HG03378 (cell line): Measurements from ENCODE around the gene DOC2B.
"Not testable (repeated sequence)": the region's sequence is repeated elsewhere in the genome, so short reads cannot be mapped to it uniquely, and the experiment has no call there.

Experiments used
- ATAC-seq: cut with Tn5 transposase; IDR thresholded peaks from one replicate; pipeline ENCODE4 v1.9.1; 2021; ENCODE audit warnings: mild to moderate bottlenecking, moderate library complexity; ENCODE audit not compliant: unreplicated experiment

Gene DOC2B

GRCh38 chr17:181245-182049, at the start of gene DOC2B:
DOC2B (minus strand) TSS chr17:181650; CDS start chr17:181479, 171 bp downstream.
- no peak for ATAC-seq

DNA sequence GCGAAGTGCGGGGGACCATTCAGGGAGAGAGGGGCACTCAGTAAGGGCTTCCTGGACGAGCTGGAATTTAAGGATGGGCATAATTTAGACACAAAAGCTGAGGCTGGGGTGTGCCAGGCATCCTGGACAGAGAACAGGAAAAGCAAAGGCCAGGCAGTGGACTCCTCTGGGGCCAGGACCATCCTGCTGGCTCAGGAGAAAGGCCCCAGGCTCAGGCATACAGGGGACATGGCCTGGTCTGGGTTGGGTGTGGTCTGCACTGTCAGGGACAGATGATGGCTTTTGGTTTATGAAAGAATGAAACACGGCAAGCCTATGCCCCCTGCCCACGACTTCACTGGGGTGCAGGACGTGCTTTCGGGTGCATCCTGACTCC, 48.9 kb upstream of the DOC2B start:
- no peak for ATAC-seq

DNA sequence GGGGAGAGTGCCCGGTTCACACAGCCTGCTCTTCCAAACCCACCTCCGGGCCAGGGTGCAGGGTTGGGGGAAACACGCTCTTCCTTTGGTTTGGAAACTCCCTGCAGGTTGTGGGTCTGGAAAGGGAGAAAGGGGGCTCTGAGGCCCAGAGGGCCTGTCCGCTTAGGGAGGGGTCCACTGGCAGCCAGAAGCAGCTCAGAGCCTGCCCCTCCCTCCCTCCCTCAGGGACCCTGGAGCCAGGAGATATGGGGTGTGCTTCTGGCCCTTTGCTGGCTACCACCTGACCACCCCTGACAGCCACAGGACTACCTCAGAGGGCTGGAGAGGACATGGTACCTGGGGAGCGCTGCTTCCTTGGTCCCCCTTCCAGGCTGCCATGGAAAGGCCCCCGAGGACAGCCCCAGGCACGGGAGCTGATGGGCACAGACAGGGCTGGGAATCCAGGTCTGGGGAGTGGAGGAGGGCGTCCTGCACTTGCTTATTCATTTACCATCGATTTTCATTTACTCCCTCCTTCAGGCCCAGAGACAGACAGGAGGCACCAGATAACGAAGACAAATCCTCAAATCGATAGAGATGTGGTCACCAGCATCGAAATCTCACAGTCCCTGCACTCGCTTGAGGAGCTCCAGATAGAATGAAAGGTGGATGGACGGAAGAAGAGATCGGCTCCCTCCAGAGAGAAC, 48.4 kb upstream of the DOC2B start:
- no peak for ATAC-seq

- no peak for ATAC-seq
Observed at GRCh38 chr17:228951-229708, 47.7 kb upstream of the DOC2B start.

- no peak for ATAC-seq
Observed at GRCh38 chr17:227946-228615, 46.6 kb upstream of the DOC2B start.

GRCh38 chr17:227078-227945, 45.9 kb upstream of the DOC2B start:
- no peak for ATAC-seq

- ATAC-seq, result no peak
Observed at GRCh38 chr17:226108-227077, 44.9 kb upstream of the DOC2B start.

GRCh38 chr17:225551-225950, 44.1 kb upstream of the DOC2B start:
- no peak for ATAC-seq

DNA sequence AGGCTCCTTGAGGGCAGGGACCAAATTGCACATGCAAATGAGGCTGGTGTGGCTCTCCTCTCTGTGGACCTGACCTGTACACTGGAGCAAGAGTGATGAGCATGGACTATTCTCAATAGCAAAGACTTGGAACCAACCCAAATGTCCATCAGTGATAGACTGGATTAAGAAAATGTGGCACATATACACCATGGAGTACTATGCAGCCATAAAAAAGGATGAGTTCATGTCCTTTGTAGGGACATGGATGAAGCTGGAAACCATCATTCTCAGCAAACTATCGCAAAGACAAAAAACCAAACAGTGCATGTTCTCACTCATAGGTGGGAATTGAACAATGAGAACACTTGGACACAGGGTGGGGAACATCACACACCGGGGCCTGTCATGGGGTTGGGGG, 43.1 kb upstream of the DOC2B start:
- ATAC-seq, result not testable (repeated sequence)

DNA sequence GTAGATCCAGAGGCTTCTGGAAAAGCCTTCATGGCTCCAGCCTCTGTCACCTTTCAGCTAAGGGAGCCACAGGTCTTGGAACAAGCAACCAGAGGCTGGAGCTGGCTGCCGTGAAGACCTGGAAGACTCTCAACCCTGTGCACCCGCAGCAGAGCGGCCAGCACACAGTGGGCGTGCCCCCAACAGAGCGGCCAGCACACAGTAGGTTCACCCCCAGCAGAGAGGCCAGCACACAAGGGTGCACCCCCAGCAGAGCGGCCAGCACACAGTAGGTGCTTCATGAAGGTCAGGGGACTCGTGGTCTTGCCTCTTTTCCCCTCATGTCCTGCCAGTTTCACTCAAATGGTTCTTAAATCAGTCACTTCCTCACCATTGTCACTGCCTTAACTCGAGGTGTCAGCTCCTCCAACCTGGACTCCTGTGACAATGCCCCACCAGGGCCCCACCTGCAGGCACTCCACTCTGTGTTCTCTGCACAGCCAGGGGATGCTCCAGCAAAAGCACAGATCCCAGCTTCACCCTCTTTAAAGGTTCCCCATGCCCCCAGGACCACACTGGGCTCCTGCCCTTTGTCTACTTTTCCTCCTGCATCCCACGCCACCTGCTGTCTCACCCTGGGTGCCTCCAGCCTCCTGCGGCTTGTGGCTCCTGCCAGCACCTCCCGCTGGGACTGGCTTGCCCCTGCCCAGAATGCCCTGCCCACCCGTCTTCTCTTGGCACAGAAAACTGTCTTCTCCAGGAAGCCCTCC, 42.4 kb upstream of the DOC2B start:
- no peak for ATAC-seq

GRCh38 chr17:222172-222571, 40.7 kb upstream of the DOC2B start:
- no peak for ATAC-seq

GRCh38 chr17:219696-220095, 38.2 kb upstream of the DOC2B start:
- no peak for ATAC-seq

DNA sequence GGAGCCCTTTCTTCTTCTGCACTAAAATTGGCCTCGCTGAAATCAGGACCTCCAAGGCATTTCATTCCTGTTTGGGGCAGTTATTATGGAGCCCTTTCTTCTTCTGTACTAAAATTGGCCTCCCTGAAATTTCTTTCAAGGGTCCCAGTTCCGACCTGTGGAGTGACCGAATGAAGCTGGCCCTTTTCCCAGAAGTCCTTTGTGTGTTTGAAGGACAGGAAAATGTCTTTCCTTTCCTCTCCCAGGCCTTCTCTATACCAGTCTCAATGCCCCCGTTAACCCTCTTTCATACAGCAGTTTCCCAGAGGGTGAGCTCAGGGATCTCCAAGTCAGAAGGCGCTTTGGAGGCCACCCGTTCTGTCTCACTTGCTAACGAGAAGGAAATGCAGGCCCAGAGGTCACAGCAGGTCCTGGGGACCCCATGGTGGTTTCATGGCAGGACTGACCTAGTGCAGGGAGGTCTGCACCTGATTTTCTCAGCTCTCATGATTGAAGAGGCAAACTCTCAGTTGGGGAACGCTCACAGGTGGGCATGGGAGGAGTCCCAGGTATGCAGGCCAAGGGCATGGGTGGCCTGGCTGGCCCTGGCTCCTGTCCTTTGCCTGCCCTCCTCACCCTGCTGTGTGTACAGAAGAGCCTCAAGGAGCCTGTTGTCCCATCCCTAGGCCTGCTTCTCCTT, 37.1 kb upstream of the DOC2B start:
- no peak for ATAC-seq

GRCh38 chr17:216625-217024, 35.2 kb upstream of the DOC2B start:
- ATAC-seq, result no peak

DNA sequence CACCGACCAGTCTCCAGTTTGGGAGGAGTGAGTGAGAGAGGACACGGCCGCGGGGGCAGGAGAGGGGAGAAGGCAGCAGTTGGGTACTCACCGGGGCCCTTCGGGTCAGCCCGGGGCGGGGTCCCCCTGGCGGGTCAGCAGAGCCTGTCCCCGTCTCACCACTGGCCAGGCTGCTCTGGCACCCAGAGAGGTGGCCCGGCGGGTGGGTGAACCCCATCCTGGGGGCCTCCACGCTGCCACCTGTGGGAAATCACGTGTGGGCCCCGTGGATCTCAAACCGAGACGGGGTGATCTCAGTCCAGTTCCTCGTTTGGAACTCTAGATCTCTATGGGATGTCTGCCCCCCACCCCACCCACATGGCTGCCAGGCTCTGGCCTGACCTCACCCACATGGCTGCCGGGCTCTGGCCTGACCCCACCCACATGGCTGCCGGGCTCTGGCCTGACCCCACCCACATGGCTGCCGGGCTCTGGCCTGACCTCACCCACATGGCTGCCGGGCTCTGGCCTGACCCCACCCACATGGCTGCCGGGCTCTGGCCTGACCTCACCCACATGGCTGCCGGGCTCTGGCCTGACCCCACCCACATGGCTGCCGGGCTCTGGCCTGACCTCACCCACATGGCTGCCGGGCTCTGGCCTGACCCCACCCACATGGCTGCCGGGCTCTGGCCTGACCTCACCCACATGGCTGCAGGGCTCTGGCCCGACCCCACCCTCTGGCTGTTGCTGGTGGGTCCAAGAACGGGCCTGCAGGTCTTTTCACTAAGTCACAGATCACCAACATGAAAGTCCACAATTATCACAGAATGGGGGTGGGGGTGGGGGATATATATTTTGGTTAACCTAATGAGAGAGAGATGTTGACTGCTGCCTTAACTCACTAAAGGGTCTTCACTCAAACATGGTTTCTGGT, 34.4 kb upstream of the DOC2B start:
- ATAC-seq, result not testable (repeated sequence)

DNA sequence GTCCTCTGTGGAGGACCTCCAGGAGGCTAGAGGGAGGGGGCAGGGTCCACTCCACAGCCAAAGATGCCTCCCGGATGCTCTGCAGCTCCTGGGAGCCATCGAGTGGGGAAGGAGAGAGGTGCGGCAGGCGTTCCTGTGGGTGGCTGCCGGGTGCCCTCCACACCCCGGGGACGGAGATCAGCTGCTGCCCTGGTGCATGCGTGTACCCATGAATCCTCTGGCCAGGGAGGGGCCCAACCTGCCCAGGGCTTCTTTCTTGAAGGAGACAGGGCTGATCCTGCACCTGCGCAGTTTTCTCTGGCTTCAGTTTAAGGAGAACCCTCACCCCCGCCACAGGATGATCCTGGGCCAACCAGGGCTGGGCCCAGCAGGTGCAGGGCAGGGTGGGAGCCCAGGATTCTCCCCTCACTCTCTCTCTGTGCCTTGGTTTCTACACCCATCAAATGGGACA, 33.5 kb upstream of the DOC2B start:
- no peak for ATAC-seq
